ENCODE measurements around the gene LY6G6C. TPM values are rescaled to one million over a fixed set of nuclear protein-coding genes. Genes with fewer than 3 reads are reported as not detected.

LY6G6C gene
- not detected for total RNA-seq

GRCh38 chr6:31721351-31722020 lies at the start of gene LY6G6C:
Gene LY6G6C, minus strand, starts transcription at chr6:31721746. Its CDS starts 67 bp downstream, at chr6:31721679.
- DNase-seq, result no peak
- whole genome bisulfite sequencing, 2 donors, result 84 to 97% methylated on average over 4 of the region's 4 CpGs
- no peaks in the 10 kb centered on the region for H3K36me3 ChIP-seq
- no peak for TF ChIP-seq POLR2A (IDR thresholded peaks at IDR 0.05)
- TF ChIP-seq CTCF (IDR thresholded peaks at IDR 0.05), result no peak
- H3K9me3 ChIP-seq, result no peaks in the 10 kb centered on the region
- H3K4me1 ChIP-seq, result peaks cover 15 to 28% of the 10 kb centered on the region in 2 donors
- no peak within 1 kb of the TSS for H3K4me3 ChIP-seq (replicated peaks in 1 of 3)
- no peaks in the 10 kb centered on the region for H3K27me3 ChIP-seq
- H3K27ac ChIP-seq, result no peak within 1 kb of the TSS
- intact Hi-C loops (cut with DNase I), result loop anchor here (10.0 kb wide), 1 partner anchor 113 kb away; no protein-coding TSS in a partner anchor

GRCh38 chr6:31770860-31771259 lies 49.3 kb upstream of the LY6G6C start:
- H3K27ac ChIP-seq, result no peak overlapping the region
- H3K4me3 ChIP-seq (replicated peaks in 1 of 3), result no peak overlapping the region
- DNase-seq, result no peak
- no peaks in the 10 kb centered on the region for H3K9me3 ChIP-seq
- TF ChIP-seq CTCF (IDR thresholded peaks at IDR 0.05) (no peak), POLR2A (IDR thresholded peaks at IDR 0.05) (no peak)
- no peaks in the 10 kb centered on the region for H3K27me3 ChIP-seq
- no peaks in the 10 kb centered on the region for H3K36me3 ChIP-seq
- no peaks in the 10 kb centered on the region for H3K4me1 ChIP-seq
- intact Hi-C loops (cut with DNase I), result no loop called here
- WGBS, 2 donors, result 86 to 98% methylated on average over 2 of the region's 2 CpGs

- peak; percentile 50 to 51 for DNase-seq
- intact Hi-C loops (cut with DNase I), result no loop called here
- Histone ChIP-seq H3K4me3 (replicated peaks in 1 of 3) (no peak overlapping the region), H3K36me3 (no peaks in the 10 kb centered on the region), H3K27me3 (no peaks in the 10 kb centered on the region), H3K9me3 (no peaks in the 10 kb centered on the region), H3K4me1 (no peaks in the 10 kb centered on the region), H3K27ac (no peak overlapping the region)
- WGBS, 2 donors, result 67 to 69% methylated on average over 12 of the region's 12 CpGs
- TF ChIP-seq POLR2A (IDR thresholded peaks at IDR 0.05), result no peak
- TF ChIP-seq CTCF (IDR thresholded peaks at IDR 0.05), result peak in 5 of 6 experiments; percentile 19 to 57 (median 48)
Observed at GRCh38 chr6:31769684-31770371, 48.3 kb upstream of the LY6G6C start.

- Histone ChIP-seq H3K27ac (no peak overlapping the region), H3K9me3 (no peaks in the 10 kb centered on the region), H3K27me3 (no peaks in the 10 kb centered on the region), H3K4me1 (no peaks in the 10 kb centered on the region), H3K4me3 (replicated peaks in 1 of 3) (no peak overlapping the region), H3K36me3 (no peaks in the 10 kb centered on the region)
- TF ChIP-seq CTCF (IDR thresholded peaks at IDR 0.05) (no peak), POLR2A (IDR thresholded peaks at IDR 0.05) (no peak)
- DNase-seq, result no peak
- intact Hi-C loops (cut with DNase I), result no loop called here
- WGBS, 2 donors, result 90 to 92% methylated on average over 18 of the region's 18 CpGs
Observed at GRCh38 chr6:31768363-31769257, 47.1 kb upstream of the LY6G6C start.
